GM19463 (cell line): ENCODE results near the gene GON7.
"Not testable (repeated sequence)": the region's sequence is repeated elsewhere in the genome, so short reads cannot be mapped to it uniquely, and the experiment has no call there.

Source experiments
- ATAC-seq: cut with Tn5 transposase; IDR thresholded peaks from one replicate; pipeline ENCODE4 v1.9.1; 2021; ENCODE audit warnings: mild to moderate bottlenecking, moderate library complexity; ENCODE audit not compliant: unreplicated experiment

GON7 gene

DNA sequence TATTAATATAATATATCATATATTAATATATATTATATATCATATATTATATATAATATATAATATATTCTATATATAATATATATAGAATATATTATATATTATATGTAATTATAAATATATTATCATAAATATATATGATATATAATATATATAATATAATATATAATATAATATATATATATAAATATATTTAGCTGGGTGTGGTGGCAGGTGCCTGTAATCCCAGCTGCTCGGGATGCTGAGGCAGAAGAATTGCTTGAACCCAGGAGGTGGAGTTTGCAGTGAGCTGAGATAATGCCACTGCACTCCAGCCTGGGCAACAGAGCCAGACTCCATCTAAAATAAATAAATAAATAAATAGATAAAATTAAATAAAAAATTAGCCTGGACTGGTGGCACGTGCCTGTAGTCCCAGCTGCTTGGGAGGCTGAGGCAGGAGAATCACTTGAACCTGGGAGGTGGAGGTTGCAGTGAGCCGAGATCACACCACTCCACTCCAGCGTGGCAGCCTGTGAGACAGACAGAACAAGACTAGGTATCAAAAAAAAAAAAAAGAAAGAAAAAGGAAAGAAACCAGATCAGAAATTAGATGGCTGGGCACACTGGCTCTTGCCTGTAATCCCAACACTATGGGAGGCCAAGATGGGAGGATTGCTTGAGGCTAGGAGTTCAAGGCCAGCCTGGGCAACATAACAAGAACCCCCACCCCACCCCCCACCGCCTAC is 47.1 kb downstream of the GON7 start:
- not testable (repeated sequence) for ATAC-seq

GRCh38 chr14:93158349-93158748 is 48.5 kb downstream of the GON7 start:
- not testable (repeated sequence) for ATAC-seq

DNA sequence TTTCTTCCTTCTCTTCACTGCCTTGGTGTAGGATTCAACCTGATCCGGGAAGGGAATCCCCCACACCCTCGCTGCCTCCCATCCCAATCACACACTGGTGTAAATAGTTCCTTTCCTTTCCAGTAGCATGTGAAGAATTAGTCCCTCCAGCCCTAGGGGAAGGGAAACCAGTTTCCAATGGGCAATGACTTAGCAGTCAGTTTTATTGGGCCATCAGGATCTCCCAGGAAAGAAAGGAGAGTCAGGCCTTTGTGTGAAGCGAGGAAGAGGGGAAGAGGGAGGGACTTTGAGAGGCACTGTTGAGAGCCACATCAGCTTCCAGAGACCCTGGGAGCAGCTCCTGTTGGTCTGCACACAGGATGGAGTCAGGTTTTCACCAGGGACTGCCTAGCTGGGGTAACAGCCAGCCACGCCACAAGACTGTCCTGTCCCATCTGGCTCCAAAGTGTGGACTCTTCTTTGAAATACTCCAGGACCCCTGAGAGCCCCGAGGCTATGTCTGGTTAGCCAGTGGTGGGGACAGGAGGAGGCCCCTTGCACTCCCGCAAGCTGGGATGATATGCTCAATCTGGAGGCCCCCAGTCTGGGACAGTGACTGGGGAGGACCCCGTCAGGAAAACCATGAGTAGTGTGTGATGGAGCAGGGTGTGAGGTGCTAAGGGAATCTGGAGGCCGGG is 50.0 kb downstream of the GON7 start:
- no peak for ATAC-seq

DNA sequence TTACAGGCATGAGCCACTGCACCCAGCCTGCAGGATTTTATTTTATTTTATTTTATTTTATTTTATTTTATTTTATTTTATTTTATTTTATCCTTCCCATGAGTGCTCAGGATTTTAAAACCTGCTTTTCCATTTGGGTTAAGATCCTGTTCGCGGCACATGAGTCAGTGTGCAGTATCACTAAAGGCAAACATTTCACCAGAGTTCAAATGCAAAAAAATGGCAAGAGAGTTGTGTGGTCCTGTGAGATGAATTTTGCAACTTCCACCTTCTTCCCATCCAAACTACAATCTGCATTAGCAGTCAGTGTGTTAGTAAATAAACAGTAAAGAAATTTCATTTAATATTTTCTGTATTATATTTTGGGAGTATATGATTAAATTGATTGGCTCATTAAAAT is 51.2 kb downstream of the GON7 start:
- ATAC-seq = no peak

DNA sequence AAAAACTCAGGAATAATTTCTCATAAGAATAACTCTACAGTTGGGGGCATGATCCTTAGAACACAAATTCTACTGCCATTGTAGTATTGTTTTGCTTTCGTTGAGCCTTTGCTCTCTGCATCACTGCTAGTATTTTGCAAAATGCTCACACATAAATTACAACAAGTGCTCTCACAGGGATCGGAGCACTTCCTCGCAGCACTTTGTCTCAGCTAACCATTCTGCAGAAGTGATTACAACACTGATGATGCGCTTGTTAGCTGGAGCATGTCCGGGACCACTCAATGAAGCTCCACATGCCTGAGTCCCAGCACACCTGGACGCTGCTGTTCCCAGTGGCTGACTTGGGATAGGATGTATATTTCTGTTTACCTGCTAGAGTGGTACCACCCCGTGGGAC is 53.7 kb downstream of the GON7 start:
- ATAC-seq = no peak
